Activated CD4-positive, alpha-beta T cell treated with anti-CD3 and anti-CD28 coated beads for 24 hours (primary cell): ENCODE measurements around the gene CFAP46.

Experiments
- DNase-seq, 2 donors: peaks; one replicate each; pipeline ENCODE4 v3.0.0-alpha.2; 2020; ENCODE audit warnings: low read depth in 2 of 2

Gene CFAP46

GRCh38 chr10:132770061-132771021 is 172.0 kb downstream of the CFAP46 start:
- no peak for DNase-seq

- DNase-seq = no peak
Measured at GRCh38 chr10:132768346-132769248, 173.8 kb downstream of the CFAP46 start.

DNA sequence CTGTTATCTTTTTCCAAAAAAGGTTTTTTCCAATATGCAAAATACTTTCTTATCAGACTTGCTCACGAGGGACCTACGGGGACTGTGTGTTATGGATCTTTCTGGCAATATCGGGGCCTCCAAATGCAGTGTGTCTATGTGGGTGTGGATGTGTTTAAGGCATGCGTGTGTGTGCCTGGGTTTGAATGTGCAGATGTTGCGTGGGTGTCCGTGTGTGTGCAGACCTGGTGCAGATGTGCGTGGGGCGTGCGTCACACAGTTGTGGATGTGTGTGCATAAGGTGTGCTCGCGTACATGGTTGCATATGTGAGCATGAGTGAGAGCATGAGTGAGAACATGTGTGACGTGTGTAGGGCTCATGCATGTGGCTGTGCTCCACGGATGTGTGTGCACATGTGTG is 176.1 kb downstream of the CFAP46 start:
- no peak for DNase-seq

DNA sequence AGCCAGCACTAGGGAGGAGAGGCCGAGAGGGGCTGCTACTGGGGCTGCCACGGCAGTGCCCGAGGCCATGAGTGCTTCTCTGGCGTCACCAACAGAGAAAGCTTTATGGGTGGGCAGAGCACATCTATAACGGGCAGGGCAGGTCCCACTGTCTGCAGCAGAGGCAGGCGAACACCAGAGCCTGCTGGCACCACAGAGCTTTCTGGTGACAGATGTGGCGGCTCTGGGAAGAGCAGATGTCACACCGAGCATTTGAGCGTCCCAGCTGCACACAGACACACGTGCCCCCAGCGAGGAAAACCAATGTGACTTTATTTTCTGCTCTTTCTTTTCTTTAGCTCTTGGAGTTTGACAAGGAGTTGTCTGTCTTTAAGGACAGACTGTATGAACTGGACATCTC is 176.9 kb downstream of the CFAP46 start:
- no peak for DNase-seq

DNA sequence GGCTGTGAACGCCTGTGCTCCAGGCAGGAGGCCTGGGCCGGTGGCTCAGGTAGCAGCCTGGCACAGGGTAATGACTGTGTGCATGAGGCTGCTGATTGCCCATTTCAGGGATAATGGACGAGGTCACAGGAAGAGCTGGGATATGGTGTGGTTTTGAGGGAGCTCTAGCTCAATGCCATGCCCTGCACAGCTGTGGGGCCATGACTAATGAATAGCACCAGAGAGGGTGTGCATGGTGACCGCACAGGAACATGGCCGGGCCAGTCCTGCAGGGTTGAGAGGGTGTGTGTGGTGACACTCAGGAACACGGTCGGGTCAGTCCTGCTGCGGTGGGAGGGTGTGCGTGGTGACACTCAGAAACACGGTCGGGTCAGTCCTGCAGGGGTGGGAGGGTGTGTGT is 178.3 kb downstream of the CFAP46 start:
- DNase-seq = no peak

DNA sequence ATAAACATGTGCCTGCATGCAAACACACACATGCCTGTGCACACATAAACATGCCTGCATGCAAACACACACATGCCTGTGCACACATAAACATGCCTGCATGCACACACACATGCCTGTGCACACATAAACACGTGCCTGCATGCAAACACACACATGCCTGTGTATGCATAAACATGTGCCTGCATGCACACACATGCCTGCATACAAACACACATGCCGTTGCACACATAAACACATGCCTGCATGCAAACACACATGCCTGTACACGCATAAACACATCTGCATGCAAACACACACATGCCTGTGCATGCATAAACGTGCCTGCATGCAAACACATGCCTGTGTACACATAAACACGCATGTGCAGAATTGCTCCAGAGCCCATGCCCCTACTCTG is 178.8 kb downstream of the CFAP46 start:
- no peak for DNase-seq

GRCh38 chr10:132762267-132762666 is 180.1 kb downstream of the CFAP46 start:
- DNase-seq = no peak

DNA sequence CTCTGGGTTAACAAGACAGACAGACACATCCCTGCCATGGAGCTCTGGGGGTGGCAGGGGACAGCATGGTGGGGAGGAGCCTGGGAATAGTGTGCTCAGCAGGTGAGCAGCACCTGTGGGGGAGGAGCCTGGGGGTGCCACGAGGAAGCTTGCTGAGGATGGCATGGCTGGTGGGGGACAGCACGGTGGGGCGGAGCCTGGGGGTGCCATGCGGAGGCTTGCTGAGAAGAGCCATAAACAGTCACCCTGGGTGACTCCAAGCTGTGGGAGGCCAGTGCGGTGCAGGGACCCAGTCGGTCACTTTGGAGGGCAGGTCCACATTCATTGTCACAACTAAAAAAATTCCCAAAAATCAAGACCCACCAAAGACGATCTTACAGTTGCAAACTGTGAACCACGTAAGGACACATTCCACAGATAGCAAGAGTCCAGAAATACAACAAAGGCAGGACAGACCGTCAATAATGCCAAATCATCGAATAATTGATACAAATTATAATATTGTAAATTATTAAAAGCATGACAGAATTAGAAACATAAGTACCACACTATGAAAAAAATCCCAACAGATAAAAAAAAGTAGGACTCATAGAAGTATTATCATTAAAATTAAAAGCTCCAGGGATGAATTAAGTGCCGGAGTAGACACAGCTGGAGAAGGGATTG is 180.8 kb downstream of the CFAP46 start:
- DNase-seq = no peak

DNA sequence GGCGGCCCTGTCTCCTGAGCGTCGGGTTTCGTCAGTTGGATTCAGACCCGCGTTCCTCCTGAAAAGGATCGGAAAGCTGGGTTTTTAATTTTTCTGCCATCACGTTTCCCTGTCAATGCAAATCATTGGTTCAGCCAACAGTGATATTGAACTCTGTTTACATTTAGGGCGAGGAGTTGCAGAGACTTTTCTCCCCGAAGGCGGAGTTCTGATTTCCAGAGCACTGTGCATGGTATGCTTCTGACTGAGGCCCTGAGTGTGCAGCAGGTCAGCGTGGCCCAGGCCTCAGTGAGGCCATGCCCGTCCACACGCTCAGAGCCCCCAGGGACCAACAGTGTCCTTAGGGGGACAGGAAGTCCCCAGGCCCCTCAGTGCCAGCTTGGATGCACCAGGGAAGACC is 183.5 kb downstream of the CFAP46 start:
- DNase-seq = no peak
